Stimulated activated naive CD4-positive, alpha-beta T cell (primary cell): Measurements from ENCODE around the gene KRT39.
"Not testable (repeated sequence)": the region's sequence is repeated elsewhere in the genome, so short reads cannot be mapped to it uniquely, and the experiment has no call there.

Experiments used
- DNase-seq, 6 experiments: peaks; one replicate each; lab custom pipeline; 2025; lab: John Stamatoyannopoulos, UW

KRT39 gene

DNA sequence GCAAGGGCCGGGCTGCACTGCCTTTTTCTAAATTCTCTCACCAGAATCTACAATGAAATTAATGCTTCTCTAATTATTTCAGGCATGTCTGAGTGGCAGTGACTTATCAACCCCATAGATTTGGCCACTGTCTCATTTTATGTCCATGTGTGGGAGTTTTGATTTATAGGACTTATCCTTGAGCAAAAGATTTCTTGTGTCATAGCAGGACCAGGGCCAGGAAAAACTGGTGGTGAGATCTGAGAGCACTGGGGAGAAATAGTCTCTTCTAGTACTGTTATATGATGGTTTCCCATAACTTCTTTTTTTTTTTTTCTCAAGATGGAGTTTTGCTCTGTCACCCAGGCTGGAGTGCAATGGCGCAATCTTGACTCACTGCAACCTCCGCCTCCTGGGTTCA, 27.8 kb downstream of the KRT39 start:
- no peak for DNase-seq

DNA sequence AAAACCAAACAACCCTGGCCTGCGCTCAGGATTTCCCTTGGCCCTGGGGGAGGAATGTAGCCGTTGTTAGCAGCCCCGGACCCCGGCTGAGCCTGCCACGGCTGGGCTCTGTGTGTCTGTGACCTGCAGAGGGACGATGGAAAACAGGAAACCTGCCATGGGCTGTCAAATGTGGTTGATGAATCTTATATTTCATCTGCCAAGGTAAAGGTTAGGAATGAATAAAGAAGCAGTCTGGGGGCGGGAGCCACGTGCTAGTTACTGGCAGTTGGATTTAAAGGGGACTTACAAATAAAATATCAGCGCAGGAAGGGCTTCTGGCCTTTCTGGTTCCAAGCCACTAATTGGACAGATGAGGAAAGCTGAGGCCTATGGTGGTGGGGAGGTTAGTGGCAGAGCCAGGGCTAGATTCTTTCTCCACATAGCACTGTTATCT, 29.3 kb downstream of the KRT39 start, which contains the start of gene KRT23:
KRT23 (minus strand) TSS at position 263 of the 436 bp plus-strand sequence. CDS start 1,043 bp downstream, outside the sequence.
- DNase-seq = no peak

DNA sequence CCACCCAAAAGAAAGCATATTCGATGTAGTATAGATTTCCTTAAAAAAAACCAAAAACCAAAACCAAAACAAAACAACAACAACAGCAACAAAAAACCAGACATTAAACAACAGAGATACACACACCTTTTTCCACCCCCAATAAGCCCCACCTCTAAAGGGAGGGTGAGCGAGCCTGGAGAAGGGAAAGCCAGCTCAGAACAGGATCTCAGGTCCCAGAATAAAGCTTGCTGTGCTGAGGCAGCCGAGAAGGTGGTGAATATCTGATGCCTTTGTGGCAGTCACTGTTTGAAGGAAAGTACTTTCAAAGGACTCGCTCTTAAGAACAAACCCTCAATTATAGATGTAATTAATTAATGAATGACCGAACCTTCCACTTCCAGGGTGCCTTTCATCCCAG, 29.8 kb downstream of the KRT39 start:
- DNase-seq = no peak

DNA sequence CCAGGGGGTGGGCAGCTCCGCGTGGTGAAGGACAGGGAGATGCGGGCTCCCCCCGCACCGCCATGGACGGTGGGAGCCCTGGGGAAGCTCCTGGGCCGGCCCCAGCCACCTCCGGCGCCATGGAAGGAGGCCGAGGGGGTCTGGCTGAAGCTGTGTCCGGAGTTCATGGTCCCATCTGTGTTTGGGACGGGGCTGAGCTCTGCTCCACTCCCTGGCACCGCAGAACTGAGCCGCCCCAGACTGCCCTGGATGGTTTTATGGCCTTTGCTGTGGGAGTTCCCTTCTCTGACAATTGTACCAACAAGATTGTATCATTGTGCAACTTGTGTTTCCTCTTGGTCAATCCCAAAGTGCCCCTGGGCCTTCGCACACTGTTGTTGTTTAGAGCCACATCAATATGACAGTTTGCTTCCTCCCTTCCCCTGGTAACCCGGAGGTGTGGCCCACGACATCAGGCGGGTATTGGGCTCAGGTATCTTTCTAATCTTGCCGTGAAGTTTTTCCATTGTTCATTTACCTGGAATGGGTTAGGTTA, 30.2 kb downstream of the KRT39 start:
- no peak for DNase-seq

DNA sequence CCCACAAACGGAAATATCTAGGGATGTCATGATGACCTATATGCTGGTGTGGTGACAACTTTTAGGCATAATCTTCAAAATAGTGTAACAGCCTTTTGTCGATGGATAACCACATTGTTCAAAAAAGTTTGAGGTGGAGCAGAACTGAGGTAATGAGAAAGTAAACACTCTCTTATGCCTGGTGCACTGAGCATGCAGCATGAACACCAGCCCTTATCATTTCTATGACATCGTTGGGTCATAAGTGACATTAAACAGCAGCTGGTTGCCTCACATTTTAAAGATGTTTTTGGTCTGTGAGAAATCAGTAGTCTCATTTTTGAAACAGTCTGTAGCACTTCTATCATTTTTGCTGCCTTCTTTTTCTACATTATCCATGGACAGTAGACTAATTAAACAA, 31.1 kb downstream of the KRT39 start:
- DNase-seq = no peak

DNA sequence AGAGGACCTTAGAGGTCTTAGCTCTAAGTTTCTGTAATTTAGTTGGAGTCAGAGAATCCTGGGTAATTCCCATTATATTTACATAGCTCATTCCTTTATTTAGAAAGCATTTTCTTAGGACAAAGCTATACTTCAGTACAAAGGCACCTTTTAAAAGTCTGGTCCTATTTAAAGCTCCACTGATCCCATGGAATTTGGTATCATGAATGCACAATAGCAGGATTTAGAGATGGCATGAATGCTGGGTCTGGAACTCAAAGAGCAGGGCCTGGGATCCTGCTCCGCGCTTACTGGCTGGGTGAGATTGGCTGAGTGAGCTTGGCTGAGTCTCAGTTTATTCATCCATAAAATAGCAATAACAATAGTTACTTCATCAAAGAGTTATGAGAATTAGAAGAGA, 34.1 kb downstream of the KRT39 start:
- no peak for DNase-seq

DNA sequence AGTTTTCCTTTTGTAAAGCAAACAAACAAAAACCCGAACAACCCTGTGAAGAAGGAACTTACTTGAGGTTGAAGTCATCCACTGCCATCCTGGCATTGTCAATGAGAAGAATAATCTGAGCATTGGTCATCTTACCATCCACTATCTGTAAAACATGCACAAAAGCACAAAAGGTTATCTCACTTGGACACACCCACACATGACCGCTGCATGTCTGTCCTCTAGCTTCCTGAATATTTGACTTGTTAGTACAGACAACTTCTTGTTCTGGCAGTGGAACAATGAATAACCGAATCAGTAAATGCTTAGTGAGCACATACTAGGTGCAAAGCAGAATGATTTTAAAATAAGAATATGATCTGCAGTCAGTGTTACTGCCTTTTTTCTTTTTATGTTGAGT, 35.4 kb downstream of the KRT39 start:
- no peak for DNase-seq

DNA sequence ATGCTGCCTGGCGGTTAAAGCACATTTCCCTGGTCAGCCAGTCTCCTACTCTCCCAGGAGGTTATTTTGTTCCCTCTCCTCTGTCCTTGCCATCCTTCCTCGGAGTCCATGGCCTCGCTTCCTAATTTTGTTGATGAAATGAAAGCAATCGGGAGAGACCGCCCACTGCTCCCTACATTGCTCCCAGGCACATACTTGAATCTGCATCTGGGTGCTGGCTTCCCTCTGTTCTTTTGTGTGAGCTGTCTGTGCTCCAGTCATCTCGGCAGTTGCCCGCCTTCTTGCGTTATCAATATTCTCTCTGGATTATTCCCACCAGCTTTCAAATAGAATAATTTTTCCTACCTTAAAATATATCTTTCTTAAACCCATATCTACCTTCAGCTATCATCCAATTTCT, 40.4 kb downstream of the KRT39 start:
- no peak for DNase-seq

DNA sequence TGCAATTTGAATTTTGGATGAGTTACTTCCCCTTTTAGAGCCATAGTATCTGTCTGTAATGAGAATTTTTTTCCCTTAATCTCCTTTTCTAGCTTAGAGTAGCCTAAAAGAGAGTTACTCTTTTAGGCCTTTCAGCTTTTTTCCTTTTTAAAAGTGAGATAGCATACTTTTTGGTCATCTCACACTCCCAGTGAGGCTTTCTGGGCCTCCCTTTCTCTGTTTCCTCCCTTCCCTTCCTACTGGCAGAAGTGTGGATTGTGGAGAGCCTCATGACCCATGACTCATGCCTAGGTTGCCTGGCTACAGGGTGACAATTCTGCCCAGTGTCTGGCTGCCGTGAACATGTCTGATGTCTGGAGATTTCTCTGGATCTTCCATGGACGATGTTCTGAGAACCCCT, 44.5 kb downstream of the KRT39 start:
- DNase-seq = no peak

DNA sequence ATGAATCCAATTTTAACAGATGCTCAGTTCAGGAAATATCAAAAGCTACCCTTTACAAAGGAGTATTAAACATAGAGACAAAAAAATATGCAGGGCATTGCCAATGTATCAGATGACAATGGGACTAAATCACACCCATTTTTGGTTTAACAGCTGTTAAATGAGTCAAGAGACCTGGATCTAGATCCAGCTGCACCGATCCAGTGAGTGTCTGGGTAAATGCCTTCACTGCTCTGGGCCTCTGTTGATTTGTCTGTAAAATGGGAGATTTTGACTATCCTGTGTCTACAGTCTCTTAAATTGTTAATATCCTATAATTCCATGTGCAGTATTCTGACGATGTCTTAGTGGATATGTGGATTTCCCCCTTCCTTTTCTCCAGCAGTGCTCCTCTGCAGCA, 45.7 kb downstream of the KRT39 start:
- DNase-seq = no peak

DNA sequence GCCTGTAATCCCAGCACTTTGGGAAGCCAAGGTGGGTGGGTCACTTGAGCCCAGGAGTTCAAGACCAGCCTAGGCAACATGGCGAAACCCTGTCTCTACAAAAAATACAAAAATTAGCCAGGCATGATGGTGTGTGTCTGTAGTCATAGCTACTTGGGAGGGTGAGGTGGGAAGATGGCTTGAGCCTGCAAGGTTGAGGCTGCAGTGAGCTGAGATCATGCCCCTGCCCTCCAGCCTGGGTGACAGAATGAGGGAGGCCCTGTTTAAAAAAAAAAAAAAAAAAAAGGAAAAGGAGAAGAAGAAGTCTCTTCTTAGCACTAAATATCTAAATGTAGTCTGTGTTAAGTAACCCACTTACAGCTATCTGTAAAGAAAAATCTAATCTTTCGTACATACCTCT, 49.6 kb downstream of the KRT39 start:
- not testable (repeated sequence) for DNase-seq

DNA sequence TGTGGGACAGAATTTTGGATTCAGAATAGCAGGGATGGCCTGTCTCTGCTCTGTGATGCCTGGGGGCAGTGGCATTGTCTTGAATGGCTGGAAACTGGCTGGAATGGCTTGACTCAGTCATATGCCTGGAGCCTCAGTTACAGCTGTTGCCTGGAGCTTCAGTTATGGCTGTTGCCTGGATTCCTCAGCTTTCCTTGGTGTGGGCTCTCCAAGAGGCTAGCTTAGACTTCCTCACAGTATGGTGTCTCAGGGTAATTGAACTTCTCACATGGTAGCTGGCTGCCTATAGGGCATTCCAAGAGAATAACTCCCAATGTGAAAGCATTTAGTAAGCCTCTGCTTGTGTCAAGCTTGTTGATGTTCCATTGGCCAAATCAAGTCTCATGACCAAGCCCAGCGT, 50.4 kb downstream of the KRT39 start:
- DNase-seq = no peak

DNA sequence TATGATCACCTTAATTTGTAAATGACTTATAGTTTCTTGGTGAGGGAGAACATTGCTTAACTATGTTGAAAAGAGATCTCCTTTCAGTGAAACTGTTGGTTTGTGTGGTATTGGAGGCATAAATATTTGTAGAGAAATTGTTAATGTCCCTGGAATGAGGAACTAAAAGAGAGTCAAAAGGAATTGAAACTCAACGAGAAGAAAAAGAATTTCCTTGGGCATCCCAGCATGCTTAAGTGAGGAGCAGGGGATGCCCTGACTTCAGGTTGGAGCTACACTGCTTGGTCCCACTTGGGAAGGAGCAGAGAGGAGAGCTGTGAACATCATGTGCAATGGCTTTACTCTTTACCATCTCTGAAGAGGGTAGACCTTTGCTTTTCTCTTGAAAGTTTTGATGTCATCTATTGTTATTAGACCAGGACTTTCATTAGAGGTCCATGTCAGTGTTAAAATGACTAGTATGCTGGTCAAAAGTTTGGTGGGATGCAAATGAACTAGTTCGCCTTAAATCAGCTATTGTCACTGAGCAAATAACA, 51.0 kb downstream of the KRT39 start:
- DNase-seq = no peak

DNA sequence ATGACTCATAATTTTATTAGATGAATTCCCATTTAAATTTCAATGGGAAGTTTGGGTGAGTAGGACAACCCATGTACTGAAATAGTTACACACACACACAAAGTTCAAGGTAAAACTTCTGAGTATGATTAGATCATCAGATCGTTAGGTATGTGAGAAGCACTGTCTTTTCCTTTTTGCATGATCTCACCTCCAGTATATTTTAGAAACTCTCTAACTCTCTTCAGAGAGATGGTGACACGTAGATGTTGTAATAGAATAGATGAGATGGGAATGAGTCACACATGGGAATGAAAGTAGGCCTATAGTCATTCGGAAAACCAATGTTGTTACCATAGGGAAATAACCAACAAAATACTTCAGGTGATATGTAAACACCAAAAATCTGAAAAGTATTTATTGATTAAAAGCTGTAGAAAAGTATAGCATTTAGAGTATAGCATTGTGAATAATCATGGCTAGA, 51.5 kb downstream of the KRT39 start:
- DNase-seq = no peak

DNA sequence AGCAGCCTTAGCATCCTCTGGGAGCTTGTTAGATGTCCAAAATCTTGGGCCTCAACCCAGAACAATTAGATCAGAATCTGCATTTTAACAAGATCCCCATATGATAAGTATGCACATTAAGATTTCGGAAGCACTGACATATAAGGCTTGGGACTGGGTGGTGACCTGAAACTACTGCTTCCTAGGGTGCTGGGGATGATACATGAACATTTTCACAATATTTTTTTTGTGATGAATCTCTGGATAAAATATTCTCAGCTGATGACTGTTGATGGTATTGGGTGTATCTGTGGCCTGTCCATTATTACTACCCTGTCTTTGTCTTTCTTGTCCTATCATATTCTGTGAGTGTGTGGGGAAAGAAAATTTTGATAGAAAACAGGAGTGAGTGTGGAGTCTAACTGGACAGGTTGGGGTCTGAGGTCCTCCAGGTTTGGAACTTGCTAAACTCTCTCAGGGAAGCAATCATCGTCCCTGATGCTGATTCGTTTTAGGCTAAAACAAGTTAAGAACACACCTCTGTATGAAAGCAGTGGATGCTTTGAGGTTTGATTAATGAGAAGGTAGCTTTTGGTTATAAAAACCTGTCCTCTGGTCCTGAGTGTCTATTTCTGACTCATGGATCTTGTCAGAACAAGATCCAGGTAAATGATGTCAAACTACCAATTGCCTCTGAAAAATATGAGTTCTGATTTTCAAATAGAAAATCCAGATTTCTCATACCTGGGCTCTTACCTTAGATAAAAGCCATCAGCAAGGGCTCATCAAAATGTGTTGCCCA, 52.5 kb downstream of the KRT39 start:
- DNase-seq = no peak

DNA sequence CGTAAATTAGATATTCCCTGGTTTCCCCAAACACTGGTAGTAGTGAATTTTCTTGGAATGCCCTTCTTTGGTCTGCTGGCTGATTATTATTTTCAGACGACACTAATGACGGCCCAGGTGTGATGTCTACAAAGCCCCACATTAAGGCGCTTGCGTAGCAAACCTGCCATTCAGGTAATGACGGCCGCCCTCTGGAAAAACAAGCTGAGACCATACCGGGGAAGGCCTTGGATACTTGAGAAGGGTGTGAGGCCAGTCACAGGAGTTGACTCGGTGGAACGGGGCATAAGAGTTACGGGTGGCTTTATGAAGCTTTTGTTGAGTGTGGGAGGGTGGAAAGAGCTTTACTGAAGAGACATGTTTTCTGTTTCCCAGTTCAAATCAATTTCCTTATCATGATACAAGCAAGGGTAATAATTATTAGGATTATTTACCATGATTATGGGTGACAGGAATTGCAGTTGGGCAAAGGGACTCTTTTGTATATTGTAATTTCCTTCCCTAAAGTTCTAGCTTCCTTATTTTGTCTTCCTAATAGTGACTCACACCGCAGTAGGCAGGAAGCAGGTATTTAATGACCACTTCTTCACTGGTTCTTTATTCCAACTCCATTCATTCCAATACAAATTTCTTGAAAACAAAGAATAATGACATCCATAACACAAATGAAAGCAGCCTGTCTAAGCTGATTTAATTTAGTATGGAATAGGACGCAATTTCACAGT, 54.1 kb downstream of the KRT39 start:
- DNase-seq = no peak

DNA sequence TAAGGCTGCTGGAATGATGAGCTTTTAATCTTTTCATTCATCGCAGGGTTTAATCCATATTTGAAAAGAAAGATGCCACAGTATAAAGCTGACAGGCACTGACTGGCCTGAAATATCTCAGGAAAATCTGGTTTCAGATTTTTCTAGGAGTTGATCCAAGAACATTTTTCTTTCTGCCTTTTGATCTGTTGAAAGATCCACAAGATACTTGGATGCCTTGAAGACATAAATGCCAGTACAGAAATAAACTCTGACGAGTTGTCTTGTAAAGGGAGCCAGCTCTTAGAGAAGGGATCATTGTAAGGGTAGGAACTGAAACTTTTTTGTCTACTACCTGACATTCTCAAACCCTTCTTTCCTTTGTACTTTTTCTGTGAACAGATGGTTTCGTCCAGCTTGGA, 56.3 kb downstream of the KRT39 start:
- DNase-seq = no peak

DNA sequence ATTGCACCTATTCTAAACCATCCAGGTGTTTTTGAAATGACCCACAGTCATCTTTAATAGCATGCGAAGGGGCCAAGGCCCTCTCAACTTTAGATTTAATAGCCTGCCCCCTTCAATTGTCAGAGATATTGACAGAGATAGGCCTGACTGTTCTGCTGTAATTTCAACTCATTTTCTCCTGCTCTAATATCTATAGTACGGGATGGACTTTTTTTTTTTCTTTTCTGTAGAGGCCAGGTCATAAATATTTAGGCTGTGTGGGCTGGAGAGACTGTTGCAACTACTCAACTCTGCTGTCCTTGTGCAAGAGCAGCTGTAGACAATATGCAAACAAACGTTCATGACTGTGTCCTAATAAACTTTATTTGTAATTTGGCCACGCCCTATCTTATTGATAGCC, 57.0 kb downstream of the KRT39 start:
- no peak for DNase-seq

DNA sequence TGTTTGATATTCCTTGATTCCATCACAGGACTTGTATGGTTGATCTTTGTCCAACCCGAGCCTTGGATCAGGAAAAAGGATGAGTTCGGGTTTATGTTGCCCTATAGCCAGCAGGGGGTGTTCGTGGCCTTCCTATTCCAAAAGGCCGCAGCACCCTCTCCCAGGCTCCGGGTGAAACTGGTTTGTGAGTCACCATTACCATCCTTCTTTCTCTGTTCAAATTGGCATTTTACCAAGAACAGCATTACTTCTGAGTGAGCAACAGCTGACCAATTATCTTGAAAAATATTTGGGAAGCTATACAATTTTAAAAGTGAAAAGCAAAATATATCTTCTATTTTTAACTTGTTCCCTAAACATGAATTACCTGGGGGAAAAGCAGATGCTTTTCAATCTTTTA, 57.4 kb downstream of the KRT39 start:
- peak; percentile 12 to 66 (median 55) for DNase-seq
